Cerebellar cortex (tissue), 1 donor: ENCODE measurements around the gene MLNR.

Experiments used
- DNase-seq: peaks from one replicate; pipeline ENCODE4 v3.0.0-alpha.2; 2015; ENCODE audit warnings: low spot score

Gene MLNR

DNA sequence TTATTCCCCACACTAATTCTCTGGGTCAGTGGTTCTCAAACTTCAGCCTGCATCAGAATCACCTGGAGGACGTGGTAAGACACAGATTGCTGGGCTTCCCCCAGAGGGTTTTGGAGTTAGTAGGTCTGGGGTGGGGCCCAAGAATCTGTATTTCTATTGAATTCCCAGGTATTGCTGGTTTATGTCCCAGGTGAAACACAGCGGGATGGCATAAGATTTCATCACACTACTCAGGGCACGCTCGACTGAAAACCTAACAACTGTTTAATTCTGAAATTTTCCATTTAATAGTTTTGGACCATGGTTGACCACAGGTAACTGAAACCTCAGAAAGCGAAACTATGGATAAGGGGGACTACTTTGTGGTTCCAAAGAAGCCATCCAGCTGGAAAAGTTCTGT is 6.5 kb downstream of the MLNR start:
- no peak for DNase-seq

DNA sequence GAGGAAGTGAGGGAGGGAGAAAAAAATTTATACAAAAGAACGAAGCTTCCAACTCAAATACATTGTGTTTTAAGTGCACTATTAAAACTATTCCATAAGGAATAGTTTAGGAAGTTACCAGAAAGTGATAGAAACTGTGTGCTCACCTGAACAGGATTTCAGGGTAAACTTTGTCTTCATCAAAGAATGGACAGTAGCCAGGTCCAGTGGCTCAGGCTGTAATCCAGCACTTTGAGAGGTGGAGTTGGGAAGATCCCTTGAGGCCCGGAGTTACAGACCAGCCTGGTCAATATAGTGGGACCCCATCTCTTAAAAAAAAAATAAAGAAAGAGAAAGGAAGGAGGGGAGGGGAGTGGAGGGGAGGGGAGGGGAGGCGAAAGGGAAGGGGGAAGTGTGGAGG is 14.6 kb downstream of the MLNR start:
- DNase-seq, result no peak

DNA sequence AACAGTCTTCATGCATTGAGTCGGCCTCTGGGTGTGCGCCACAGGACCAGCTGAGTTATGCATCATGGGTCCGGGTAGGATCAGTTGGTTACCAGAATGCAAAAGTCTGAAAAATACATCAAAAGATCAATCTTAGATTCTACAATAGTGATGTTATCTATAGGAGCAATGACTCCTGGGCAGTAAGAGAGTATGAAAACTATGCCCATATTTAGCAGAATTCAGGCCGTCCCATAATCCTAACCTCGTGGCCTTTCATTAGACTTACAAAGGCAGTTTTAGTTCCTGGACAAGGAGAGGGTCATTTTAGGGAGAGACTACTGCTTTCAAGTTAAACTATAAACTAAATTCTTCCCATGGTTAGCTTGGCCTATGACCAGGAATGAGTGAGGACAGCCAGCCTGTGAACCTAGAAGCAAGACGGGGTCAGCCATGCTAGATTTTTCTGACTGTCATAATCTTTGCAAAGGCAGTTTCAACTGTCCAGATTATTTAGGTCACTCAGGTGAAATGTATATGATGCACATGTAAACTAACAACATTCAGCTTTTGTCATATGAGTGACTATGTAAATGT is 15.8 kb downstream of the MLNR start:
- no peak for DNase-seq

DNA sequence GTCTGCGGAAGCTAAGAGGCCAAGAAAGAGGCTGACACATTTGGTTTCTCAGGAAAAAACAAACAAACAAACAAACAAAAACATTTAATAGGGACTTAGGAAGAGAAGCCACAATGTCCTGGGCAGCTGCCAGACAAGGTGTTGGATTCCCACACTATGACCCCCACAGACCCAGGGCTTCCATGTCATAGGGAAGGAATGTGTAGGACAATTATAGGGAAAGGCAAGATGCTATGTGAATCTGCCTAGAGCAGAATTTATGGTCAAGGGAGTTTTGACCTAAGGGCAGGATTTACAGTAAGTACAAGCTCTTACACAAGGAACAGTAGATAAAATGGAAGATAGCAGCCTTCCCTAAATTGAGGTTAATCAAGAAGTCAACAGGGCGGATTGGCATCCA is 18.5 kb downstream of the MLNR start:
- DNase-seq, result no peak

DNA sequence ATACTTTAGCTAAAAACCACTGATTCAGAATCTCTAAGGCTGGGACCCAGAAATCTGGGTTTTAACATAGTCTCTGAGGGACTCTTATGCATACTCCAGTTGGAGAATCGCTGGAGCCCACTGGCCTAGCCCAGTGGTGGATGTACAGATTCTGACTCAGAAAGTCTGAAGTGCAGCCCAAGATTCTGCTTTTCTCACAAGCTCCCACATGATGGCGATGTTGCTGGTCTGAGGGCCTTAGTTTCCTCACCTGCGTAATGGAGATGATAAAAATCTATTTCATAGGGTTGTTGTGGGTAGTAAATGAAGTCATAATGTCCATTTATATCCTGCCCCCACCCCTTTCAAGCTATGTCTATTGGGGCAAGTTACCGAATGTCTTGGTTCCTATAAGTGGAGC is 19.9 kb downstream of the MLNR start:
- DNase-seq, result peak; percentile 36

DNA sequence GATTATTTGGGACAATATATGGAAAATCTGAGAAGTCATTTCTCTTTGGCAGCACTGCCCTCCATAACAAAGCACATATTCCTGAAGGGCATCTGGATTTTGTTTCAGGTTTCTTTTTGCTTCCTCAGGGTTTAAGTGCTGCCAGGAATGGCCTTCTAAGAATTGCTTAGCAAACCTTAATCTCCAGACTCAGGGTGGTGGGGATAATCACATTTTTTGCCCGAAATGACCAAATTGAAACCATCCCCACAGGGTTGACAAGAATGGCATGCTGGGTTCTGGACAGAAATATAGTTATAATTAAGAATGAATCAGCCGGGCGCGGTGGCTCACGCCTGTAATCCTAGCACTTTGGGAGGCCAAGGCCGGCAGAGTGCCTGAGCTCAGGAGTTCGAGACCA is 21.2 kb downstream of the MLNR start:
- no peak for DNase-seq

DNA sequence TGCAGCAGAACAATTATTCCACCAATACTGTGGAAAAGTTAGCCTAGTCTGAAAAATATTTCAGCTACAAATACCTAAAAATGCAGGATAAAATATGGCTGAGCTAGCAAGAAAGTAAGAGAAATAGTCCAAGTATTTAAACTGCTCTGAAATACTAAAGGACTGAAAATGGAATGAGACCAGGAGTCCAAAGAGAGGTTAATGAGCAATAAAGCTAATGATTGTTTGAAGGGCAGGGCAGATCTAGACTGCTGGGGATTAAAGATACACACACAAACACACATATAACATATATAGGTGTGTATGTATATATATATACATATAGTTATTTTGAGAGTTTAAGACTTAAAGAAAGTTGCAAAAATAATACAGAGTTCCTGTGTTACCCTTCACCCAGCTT is 25.0 kb downstream of the MLNR start:
- no peak for DNase-seq

DNA sequence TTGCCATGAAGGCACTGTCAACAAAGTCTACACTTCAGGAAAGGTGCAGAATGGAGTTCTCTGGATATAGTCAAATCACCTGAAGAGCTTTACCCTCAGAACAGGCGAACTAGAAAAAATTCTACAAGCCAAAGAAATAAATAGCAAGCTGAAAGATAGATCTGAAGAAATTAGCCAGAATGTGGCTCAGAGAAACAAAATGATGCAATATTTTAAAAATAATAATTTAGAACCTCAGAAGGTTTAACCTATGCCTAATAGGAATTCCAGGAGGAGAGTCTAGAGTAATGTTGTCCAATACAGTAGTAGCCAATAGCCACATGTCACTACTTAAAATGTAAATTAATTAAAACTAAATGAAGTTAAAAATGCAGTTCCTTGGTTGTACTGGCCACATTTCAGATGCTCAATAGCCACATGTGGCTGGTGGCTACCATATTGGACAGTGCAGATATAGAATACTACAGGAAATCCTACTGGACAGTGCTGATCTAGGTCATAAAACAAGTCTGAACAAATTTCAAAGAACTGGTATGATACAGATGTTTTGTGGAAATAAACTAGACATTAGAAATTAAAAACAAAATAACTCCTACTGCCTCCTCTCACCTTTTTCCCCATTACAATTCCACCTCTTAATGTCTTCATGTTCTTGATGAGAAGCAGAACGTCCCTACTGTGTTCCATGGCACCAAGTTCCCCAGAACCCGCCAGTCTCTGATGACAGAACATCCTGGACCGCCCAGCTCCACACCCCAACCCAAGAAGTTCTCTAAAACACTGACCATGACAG is 26.9 kb downstream of the MLNR start:
- DNase-seq, result no peak

DNA sequence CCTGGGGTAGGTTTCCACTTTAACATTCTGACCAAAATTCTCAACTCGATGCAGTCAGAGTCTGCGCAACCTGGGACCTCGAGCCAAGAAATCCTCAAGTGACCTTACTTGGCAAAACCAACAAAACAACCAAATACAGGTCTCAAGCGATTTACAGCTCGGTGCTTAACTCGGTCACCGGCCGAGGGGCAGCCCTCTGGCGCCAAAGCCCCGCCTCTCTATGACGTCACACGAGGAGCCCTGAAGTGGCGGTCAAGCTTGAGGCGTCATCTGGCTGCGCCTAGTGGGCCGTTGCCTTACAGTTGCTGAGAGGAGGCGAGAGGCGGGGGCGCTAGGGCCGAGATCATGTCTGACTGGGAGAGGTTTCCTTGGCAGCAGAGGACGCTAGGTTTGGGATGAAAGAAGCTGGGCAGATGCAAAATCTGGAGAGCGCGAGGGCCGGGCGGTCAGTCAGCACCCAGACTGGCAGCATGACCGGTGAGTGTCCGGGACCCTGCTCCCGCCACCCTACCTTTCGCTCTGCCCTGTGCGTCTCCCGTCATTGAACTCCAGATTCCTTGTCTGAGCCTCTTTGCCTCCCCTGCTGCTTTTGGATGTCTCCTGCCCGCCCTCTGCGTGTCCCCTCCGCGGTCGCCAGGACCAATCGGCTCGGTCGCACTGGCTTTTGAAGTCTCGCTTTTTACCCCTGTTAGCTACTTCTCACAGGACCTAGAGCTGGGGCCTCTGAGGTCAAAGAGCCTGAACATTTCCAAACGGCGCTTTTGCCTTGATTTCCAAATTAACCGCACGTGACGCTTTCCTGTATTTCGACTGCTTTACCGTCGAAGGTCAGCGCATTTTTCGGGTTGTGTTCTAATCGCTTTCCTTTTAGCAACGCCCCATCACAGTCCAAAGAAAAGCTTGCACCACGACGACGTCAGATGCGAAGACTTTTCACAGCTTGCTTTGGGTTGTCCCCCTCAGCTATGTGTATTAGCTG is 27.8 kb downstream of the MLNR start, which contains the start of gene CDADC1:
TSS of gene CDADC1 (plus strand) at position 283 of the 979 bp plus-strand sequence. CDS start at position 396, 113 bp downstream.
- peak; percentile 98 for DNase-seq

DNA sequence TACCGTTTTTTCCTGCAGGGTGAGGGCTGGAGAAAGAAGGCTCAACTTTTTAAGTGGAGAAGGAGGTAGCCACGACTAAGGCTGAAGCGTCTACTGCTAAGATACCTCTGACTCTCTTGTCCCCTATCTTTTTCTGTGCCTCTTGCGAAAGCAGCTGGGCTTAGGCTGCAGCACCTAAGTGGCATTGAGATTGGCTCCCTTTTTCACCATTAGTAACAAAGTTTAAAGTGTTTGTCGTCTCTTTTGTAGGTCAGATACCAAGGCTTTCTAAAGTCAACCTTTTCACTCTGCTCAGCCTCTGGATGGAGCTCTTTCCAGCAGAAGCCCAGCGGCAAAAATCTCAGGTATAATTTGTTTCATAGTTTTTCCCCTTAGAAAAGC is 28.5 kb downstream of the MLNR start:
- peak; percentile 50 for DNase-seq

DNA sequence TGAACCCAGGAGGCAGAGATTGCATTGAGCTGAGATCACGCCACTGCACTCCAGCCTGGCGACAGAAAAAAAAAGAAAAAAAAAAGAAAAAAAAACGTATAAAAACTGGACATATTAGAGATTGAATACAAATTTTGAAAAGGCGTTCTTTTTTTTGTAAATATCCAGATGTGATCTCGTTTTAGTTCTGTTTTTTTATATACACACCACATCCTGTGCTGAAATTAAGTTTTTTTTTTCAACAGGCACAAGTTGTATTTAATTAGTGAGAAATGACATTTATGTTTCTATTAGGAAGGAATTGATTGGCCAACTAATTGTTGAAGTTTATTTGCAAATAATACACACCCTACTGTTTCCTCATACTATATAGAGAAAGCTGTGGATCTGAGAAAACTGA is 31.2 kb downstream of the MLNR start:
- DNase-seq, result no peak

DNA sequence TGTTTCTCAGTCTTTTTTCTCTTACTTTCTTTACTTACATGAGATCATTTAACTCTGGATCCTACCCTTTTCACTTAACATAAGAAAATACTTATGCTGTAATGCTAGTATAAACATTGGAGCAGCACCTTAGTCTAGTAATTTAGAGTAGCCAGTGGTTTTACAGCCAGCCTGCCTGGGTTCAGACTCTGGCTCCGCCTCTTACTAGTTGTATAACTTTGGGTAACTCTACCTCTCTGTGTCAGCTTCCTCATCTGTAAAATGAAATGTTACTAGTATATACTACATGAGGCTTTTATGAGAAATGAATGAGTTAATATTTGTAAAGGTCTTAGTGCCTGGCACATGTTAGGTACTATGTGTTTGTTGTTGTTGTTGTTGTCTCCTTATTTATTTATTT is 33.2 kb downstream of the MLNR start:
- DNase-seq, result no peak

DNA sequence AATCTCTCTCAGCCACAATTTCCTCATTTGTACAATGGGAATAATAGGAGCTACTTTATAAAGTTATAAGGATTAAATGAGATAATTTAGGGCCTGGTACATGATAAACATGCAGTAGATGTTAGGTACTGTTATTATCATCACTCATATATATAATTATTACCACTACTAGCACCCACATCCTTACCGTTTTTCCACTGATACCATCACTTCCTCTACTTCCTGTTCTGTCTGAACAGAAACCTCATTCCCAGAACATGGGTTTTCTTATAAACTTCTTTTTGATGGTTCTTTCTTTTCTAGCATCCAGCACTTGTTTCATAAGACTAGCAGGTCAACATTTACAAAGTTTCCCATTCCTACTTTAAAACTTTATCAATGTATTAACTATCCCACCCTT is 33.9 kb downstream of the MLNR start:
- no peak for DNase-seq

DNA sequence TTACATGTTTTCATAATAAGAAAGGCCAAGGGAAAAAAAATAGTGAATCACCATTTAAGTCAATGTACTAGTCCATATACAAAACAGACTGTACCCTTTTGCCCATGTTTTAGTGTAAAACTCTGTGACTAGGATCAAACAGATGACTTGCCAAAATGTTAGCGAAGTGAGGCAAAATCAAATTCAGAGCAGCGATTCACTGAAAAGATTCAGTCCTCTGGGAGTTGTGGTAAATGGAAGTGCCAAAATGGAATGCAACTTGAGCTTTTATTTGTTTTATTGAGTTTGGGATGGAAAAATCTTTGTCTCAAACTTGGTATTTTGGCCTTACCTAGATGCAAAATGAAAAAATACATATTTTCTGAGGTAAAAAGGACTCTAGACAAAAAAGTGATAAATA is 36.7 kb downstream of the MLNR start:
- DNase-seq, result no peak

DNA sequence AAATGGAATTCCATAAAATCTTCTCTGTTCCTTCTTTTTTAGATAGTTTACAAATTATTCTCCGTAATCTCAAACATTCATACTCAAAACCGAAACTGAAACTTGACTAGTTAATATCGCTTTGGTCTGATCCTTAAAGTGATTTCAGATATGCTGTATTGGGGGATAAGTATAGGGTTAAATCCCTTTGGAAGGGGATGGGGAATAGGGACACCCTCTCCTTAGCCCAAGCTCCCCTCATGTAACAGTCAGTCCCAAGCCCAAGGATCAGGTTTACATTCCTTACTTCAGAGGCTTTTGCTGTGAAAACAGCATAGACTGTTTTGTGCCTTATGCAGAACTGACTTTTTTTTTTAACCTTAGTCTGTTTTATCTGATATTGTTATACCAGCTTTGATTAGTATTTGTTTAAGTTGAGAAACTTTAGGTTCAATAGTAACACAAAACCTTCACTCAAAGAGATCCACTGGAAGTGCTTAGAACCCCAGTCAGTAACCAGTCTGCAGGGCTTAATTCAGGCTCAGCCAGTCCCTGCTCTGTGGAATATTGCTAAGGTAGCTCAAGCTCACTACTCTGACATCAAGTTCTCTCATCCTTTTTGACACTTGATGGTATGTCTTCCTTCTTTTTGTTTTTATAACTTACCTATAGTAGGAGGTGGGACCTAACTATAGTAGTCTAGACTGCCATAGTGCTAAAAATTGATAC is 38.1 kb downstream of the MLNR start:
- DNase-seq, result no peak

DNA sequence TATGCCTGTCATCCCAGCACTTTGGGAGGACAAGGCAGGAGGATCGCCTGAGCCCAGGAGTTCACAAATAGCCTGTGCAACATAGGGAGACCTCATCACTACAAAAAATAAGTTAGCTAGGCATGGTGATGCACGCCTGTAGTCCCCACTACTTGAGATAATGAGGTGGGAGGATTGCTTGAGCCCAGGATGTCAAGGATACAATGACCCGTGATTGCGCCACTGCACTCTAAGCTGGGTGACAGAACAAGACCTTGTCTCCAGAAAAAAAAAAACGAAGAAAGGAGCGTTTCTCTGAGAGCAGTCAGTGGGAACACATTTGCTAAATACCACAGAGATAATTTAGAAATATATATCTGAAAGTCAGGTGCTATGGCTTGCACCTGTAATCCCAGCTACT is 39.4 kb downstream of the MLNR start:
- DNase-seq, result no peak

DNA sequence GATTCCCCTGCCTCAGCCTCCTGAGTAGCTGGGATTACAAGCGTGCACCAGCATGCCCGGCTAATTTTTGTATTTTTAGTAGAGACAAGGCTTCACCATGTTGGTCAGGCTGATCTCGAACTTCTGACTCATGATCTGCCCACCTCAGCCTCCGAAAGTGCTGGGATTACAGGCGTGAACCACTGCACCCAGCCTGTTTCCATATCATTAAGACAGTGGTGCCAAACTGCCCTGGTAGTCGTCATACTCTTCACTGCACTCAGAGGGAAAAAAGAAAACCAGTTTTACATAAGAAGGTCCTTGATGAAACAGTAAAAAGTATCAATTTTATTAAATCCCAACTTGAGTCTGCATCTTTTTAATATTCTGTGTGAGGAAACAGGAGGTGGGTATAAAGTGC is 42.5 kb downstream of the MLNR start:
- no peak for DNase-seq

DNA sequence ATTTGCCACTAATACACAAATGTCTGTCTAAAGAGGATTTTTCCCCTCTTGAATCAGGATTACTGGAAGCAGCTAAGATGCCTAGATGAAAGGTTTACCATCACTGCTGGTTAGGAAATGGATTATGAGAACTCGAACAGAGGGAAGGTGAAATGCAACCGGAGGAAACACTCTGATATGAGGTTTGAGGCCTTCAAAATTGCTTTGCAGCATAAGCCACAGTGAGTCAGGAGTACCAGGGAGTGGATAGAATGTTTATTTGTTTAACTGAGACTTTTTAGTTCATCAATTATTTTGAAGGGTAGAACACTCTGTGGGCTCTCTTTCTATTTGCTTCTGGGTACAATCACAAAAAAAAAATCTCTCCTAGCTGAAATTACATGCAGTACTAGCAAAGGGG is 45.7 kb downstream of the MLNR start:
- no peak for DNase-seq

DNA sequence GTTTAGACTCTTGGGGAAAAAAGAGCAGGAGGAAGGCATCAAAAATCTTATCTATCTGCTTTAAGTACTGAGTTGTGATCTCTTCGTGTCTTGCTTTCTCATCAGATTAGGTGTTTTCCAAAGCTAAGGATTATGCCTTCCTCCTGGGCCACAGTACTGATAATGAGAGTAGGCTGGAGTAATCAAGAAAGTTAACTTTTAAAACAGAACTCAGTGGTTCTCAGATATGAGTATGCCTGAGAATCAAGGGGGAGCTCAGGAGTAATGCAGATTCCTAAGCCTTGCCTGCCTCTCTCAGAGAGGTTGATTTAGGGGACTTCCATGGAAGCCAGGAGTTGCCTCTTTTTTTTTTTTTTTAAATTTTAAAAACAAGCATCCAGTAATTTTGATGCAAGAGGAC is 51.1 kb downstream of the MLNR start:
- DNase-seq, result no peak
